Common myeloid progenitor, CD34-positive (primary cell): ENCODE results near the gene MSH3. TPM values are rescaled to one million over a fixed set of nuclear protein-coding genes. Genes with fewer than 3 reads are reported as not detected.

Experiments
- CTCF ChIA-PET: fragments of 350-600 bp; sonication (Branson Sonifier 250); formaldehyde crosslinking; loops from one replicate; lab custom pipeline; 2021; ENCODE audit warnings: antibody characterized with exemption; lab: Charles Lee
- POLR2A ChIA-PET: fragments of 350-600 bp; sonication (Branson Sonifier 250); formaldehyde crosslinking; loops from one replicate; lab custom pipeline; 2021; ENCODE audit warnings: antibody characterized with exemption; lab: Charles Lee
- DNase-seq, 3 donors: peaks; one replicate each; pipeline versions ENCODE4 v3.0.0 to v3.0.0-alpha.2; 2013
- H3K27ac ChIP-seq, 2 experiments: 1 replicate in 1 of 2; 2 replicates in 1 of 2; pipeline ENCODE4 v1.7.0; 2013; ENCODE audit warnings: inconsistent platforms in 2 of 2, low read length in 2 of 2, mild to moderate bottlenecking in 2 of 2, low read depth in 1 of 2, moderate library complexity in 1 of 2; ENCODE audit not compliant: severe bottlenecking in 2 of 2, insufficient read depth in 1 of 2, poor library complexity in 1 of 2
- H3K27me3 ChIP-seq, 5 experiments: replicated peaks in 2 of 5; 1 replicate in 3 of 5; 2 replicates in 2 of 5; pipeline versions ENCODE4 v1.6.1 to v1.7.0; 2013; ENCODE audit warnings: low read length in 4 of 5, mild to moderate bottlenecking in 2 of 5, moderate library complexity in 2 of 5, inconsistent platforms in 1 of 5; ENCODE audit not compliant: insufficient read depth in 5 of 5, control insufficient read depth in 4 of 5
- H3K36me3 ChIP-seq, 4 experiments: 1 replicate in 2 of 4; 2 replicates in 2 of 4; pipeline versions ENCODE4 v1.6.1 to v1.7.0; 2013; ENCODE audit warnings: low read length in 3 of 4, control low read depth in 1 of 4, mild to moderate bottlenecking in 1 of 4; ENCODE audit not compliant: control insufficient read depth in 4 of 4, insufficient read depth in 4 of 4
- H3K4me1 ChIP-seq, 4 experiments: 1 replicate in 3 of 4; 2 replicates in 1 of 4; pipeline versions ENCODE4 v1.6.1 to v1.7.1; 2013; ENCODE audit warnings: low read length in 3 of 4, mild to moderate bottlenecking in 3 of 4, control low read depth in 1 of 4, inconsistent platforms in 1 of 4, moderate library complexity in 1 of 4; ENCODE audit not compliant: control insufficient read depth in 4 of 4, insufficient read depth in 4 of 4; ENCODE audit errors: control extremely low read depth in 1 of 4
- H3K4me3 ChIP-seq, 7 experiments: 1 replicate in 4 of 7; 2 replicates in 3 of 7; pipeline versions ENCODE4 v1.5.1 to v1.7.0; 2013; ENCODE audit warnings: mild to moderate bottlenecking in 7 of 7, low read length in 6 of 7, moderate library complexity in 6 of 7, inconsistent platforms in 2 of 7, low read depth in 2 of 7, control low read depth in 1 of 7; ENCODE audit not compliant: insufficient read depth in 4 of 7, control insufficient read depth in 1 of 7; ENCODE audit errors: extremely low read depth in 1 of 7
- H3K9me3 ChIP-seq, 5 experiments: 1 replicate in 4 of 5; 2 replicates in 1 of 5; pipeline versions ENCODE4 v1.6.1 to v1.7.1; 2013; ENCODE audit warnings: low read length in 4 of 5, mild to moderate bottlenecking in 2 of 5, inconsistent platforms in 1 of 5, low read depth in 1 of 5, moderate library complexity in 1 of 5; ENCODE audit not compliant: control insufficient read depth in 4 of 5, insufficient read depth in 2 of 5; ENCODE audit errors: control extremely low read depth in 1 of 5
- WGBS: methylation state at CpG from one replicate; pipeline ENCODE4 v1.1.5; 2013; ENCODE audit not compliant: insufficient coverage; 5-methylcytosine and 5-hydroxymethylcytosine counted together
- polyA plus RNA-seq: library from polyadenylated mRNA; unstranded; fragments of 120-200 nt; gene quantifications from one replicate; pipeline ENCODE4 v1.2.1, GENCODE V29; 2013

MSH3 gene
- polyA plus RNA-seq, result 13.6 TPM

DNA sequence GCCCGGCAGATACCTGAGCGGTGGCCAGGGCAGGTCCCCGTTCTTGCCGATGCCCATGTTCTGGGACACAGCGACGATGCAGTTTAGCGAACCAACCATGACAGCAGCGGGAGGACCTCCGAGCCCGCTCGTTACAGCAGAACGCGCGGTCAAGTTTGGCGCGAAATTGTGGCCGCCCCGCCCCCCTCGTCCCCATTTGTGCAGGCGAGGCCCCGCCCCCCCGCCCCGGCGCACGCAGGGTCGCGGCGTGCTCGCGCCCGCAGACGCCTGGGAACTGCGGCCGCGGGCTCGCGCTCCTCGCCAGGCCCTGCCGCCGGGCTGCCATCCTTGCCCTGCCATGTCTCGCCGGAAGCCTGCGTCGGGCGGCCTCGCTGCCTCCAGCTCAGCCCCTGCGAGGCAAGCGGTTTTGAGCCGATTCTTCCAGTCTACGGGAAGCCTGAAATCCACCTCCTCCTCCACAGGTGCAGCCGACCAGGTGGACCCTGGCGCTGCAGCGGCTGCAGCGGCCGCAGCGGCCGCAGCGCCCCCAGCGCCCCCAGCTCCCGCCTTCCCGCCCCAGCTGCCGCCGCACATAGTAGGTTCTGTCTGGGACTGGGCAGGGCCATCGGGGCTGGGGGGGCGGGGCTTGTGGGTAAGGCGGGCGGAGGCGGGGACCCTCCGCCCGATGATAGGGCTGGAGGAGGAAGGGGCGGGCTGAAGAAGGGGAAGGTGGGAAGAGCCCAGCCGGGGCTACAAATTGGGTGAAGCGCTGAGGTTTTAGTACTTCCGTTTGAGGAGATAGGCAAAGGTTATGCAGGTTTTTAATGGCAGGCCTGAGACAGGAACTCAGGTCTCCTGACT lies at the start of gene MSH3, which contains the start of gene DHFR:
Gene MSH3 (plus strand): TSS at position 262 of the 840 bp plus-strand sequence. CDS start 76 bp downstream, at position 338.
Gene DHFR (minus strand): TSS at position 593 of the 840 bp plus-strand sequence. CDS start 494 bp downstream, at position 99.
- peak within 1 kb of the TSS; percentile 83 to 93 (median 91) for H3K4me3 ChIP-seq
- CTCF ChIA-PET, result interaction anchor here (1.2 kb wide), 1 partner anchor 20 kb away, joined by 3 read pairs; no protein-coding TSS in a partner anchor
- peaks cover 14 to 27% (median 20%) of the 10 kb centered on the region in 4 experiments for H3K4me1 ChIP-seq
- peaks cover 0 to under 1% (median 0%) of the 10 kb centered on the region in 5 experiments for H3K9me3 ChIP-seq
- peaks cover 7 to 35% (median 15%) of the 10 kb centered on the region in 4 experiments for H3K36me3 ChIP-seq
- 0% methylated on average over 59 of the region's 74 CpGs for WGBS
- H3K27me3 ChIP-seq, result no peaks in the 10 kb centered on the region
- POLR2A ChIA-PET, result no interaction called here
- DNase-seq, result peak; percentile 92 to 95 (median 94)
- H3K27ac ChIP-seq, result peak within 1 kb of the TSS; percentile 33 to 75

DNA sequence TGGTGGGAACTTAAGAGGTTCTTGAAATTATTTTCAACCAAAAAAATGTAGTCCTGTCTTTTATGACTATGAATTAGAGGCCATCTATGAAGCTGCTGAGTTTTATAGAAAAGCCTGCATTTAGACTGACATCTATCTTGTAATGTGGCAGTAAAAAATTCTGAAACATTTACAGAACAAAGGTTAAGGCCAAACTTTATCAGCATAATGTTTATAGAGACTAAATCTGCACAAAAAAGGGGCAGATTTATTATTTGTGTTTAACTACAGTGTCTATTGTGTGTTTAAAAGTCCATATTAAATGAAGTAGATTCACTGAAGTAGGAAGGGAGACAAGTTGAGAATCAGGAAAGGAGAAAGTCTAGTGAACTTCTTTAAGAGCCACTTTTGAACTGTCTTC lies 47.1 kb upstream of the MSH3 start:
- DNase-seq, result no peak
- Histone ChIP-seq H3K4me1 (peaks cover 0 to 5% (median 0%) of the 10 kb centered on the region in 4 experiments), H3K4me3 (no peak overlapping the region), H3K9me3 (peaks cover 0 to 8% (median 1%) of the 10 kb centered on the region in 5 experiments), H3K36me3 (peaks cover 0 to 2% (median 0%) of the 10 kb centered on the region in 4 experiments), H3K27ac (no peak overlapping the region), H3K27me3 (no peaks in the 10 kb centered on the region)
- ChIA-PET CTCF (no interaction called here), POLR2A (no interaction called here)

DNA sequence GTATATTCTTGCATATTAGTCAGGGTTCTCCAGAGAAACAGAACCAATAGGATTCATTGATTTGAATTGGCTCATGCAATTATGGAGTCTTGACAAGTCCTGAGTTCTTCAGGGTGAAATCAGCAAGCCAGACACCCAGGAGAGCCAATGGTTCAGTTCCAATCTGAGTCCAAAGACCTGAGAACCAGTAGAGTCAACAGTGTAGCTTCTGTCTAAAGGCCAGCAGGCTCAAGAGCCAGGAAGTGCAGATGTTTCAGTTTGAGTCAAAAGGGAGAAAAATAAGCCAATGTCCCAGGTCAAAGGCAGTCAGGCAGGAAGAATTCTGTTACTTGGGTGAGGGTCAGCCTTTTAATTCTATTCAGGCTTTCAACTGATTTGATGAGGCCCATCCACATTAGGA lies 46.6 kb upstream of the MSH3 start:
- ChIA-PET CTCF (no interaction called here), POLR2A (no interaction called here)
- H3K4me3 ChIP-seq, result no peak overlapping the region
- H3K27me3 ChIP-seq, result no peaks in the 10 kb centered on the region
- H3K9me3 ChIP-seq, result peaks cover 0 to 8% (median 1%) of the 10 kb centered on the region in 5 experiments
- peaks cover 0 to 5% (median 0%) of the 10 kb centered on the region in 4 experiments for H3K4me1 ChIP-seq
- H3K27ac ChIP-seq, result no peak overlapping the region
- H3K36me3 ChIP-seq, result peaks cover 0 to 2% (median 0%) of the 10 kb centered on the region in 4 experiments
- no peak for DNase-seq

DNA sequence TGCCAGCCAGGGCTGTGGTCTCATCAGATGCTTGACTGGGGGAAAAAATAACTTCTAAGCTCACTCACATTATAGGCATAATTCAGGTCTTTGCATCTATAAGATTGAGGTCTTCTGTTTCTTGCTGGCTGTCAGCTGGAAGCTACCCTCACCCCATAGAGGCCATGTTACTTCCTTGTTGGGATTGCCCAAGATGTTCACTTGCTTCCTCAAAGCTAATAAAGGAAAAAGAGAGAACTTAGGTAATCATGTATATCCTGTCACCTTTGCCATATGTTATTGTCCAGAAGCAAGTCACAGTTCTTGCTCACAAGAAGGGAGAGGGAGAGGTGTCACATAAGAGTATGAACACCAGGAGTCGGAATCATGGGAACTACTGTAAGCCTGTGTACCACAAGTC lies 45.7 kb upstream of the MSH3 start:
- H3K9me3 ChIP-seq, result peaks cover 0 to 8% (median 1%) of the 10 kb centered on the region in 5 experiments
- peaks cover 0 to 5% (median 0%) of the 10 kb centered on the region in 4 experiments for H3K4me1 ChIP-seq
- H3K4me3 ChIP-seq, result no peak overlapping the region
- ChIA-PET POLR2A (no interaction called here), CTCF (no interaction called here)
- DNase-seq, result peak in 1 of 3 donors; percentile 13
- peaks cover 0 to 2% (median 0%) of the 10 kb centered on the region in 4 experiments for H3K36me3 ChIP-seq
- H3K27ac ChIP-seq, result no peak overlapping the region
- no peaks in the 10 kb centered on the region for H3K27me3 ChIP-seq
- 100% methylated on average over 1 of the region's 1 CpG for WGBS

DNA sequence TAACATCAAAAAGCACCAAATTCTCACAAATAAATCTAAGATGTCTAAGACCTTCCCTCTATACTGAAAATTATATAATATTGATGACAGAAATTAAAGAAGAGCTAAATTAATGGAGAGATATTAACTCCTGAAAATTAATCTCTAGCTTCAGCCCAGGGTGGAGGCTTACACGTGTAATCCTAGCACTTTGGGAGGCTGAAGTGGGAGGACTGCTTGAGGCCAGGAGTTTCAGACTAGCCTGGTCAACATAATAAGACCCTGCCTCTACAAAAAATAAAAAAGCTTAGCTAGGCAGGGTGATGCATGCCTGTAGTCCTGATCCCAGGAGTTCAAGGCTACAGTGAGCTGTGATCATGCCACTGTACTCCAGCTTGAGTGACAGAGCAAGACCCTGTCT lies 44.8 kb upstream of the MSH3 start:
- Histone ChIP-seq H3K9me3 (peaks cover 0 to 8% (median 1%) of the 10 kb centered on the region in 5 experiments), H3K27me3 (no peaks in the 10 kb centered on the region), H3K4me3 (no peak overlapping the region), H3K27ac (no peak overlapping the region), H3K4me1 (peaks cover 0 to 5% (median 0%) of the 10 kb centered on the region in 4 experiments), H3K36me3 (peaks cover 0 to 2% (median 0%) of the 10 kb centered on the region in 4 experiments)
- POLR2A ChIA-PET, result no interaction called here
- no CpG with 5 or more reads among the region's 1 CpG for WGBS
- no peak for DNase-seq
- CTCF ChIA-PET, result no interaction called here

DNA sequence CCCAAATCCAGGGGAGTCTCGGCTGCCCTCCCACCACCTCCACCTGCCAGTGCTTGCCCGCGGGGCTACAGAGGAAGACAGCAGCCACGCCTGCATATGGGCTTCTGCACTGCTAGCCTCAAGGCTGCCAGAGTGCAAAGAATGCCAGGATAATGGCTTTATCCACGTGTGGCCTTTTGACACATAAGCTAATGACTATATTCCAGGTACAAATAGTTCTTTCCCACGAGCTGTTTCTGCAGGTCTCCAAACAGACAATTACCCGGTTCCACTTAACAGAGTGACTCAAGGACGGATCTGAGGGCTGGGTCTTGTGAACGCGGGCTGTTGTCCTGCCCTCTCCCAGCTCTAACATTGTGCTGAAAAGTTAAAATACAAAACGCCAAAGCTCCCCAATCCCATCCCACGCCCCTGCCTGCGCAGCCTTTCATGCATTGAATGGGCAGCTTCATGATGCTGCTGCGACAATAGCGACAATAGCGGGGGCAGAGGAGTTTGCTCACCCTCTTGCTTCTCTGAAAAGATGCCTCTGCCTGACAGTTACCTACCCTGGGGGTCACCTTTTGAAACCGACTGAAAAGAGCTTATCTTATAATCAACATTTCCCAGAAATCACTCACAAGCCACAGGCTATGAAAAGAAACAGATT lies 39.1 kb upstream of the MSH3 start:
- DNase-seq, result no peak
- WGBS, result 91% methylated on average over 17 of the region's 17 CpGs
- Histone ChIP-seq H3K36me3 (no peaks in the 10 kb centered on the region), H3K4me3 (no peak overlapping the region), H3K27me3 (no peaks in the 10 kb centered on the region), H3K4me1 (peaks cover 0 to 6% (median 2%) of the 10 kb centered on the region in 4 experiments), H3K27ac (no peak overlapping the region), H3K9me3 (peaks cover 0 to 2% (median 0%) of the 10 kb centered on the region in 5 experiments)
- POLR2A ChIA-PET, result no interaction called here
- CTCF ChIA-PET, result no interaction called here
